Ascending aorta (tissue), 2 donors: ENCODE results near the gene METTL16. TPM values are rescaled to one million over a fixed set of nuclear protein-coding genes. Genes with fewer than 3 reads are reported as not detected.

Source experiments
- DNase-seq, 2 donors: peaks; one replicate each; pipeline ENCODE4 v3.0.0-alpha.2; 2019; ENCODE audit warnings: low spot score in 2 of 2
- H3K27ac ChIP-seq, 2 donors: fragments of 200-600 bp; sonication (generic); one replicate each; pipeline ENCODE4 v1.5.1; 2016 to 2017; ENCODE audit warnings: mild to moderate bottlenecking in 1 of 2
- H3K27me3 ChIP-seq: fragments of 200-600 bp; sonication (generic); one replicate; pipeline ENCODE4 v1.5.1; 2017
- H3K36me3 ChIP-seq, 2 donors: fragments of 200-600 bp; sonication (generic); one replicate each; pipeline ENCODE4 v1.5.1; 2016
- H3K4me1 ChIP-seq, 2 donors: fragments of 200-600 bp; sonication (generic); one replicate each; pipeline ENCODE4 v1.5.1; 2016 to 2017; ENCODE audit warnings: mild to moderate bottlenecking in 1 of 2
- H3K4me3 ChIP-seq, 2 donors: fragments of 200-600 bp; sonication (generic); one replicate each; pipeline ENCODE4 v1.5.1; 2016 to 2017; ENCODE audit warnings: mild to moderate bottlenecking in 1 of 2
- H3K9me3 ChIP-seq, 2 donors: fragments of 200-600 bp; sonication (generic); one replicate each; pipeline ENCODE4 v1.5.1; 2016
- CTCF ChIP-seq, 3 experiments: fragments of 200-600 bp in 2 of 3; fragments of 450-650 bp in 1 of 3; sonication (generic) in 2 of 3; IDR thresholded peaks; one replicate each; pipeline ENCODE4 v1.5.1; 2016 to 2019; ENCODE audit warnings: antibody characterized with exemption in 3 of 3, mild to moderate bottlenecking in 1 of 3, moderate library complexity in 1 of 3
- intact Hi-C: fragments of 100-400 bp; cut with DNase I; formaldehyde crosslinking; loops from one replicate; pipeline ENCODE4 v1.15.1; 2023
- total RNA-seq: library from RNA; depleted of rRNA; stranded (reverse); fragments of >200 nt; gene quantifications from one replicate; pipeline ENCODE4 v1.1.0, GENCODE V29; 2016

METTL16 gene
- total RNA-seq, 1 donor from 2014 or later, result 15.3 TPM

GRCh38 chr17:2435181-2435741, 76.4 kb downstream of the METTL16 start:
- H3K36me3 ChIP-seq, result peaks cover 38 to 44% of the 10 kb centered on the region in 2 donors
- DNase-seq, result no peak
- H3K27me3 ChIP-seq, result no peaks in the 10 kb centered on the region
- no peak overlapping the region for H3K4me3 ChIP-seq
- H3K9me3 ChIP-seq, result no peaks in the 10 kb centered on the region
- no peaks in the 10 kb centered on the region for H3K4me1 ChIP-seq
- TF ChIP-seq CTCF (IDR thresholded peaks at IDR 0.05), result no peak
- H3K27ac ChIP-seq, result no peak overlapping the region
- intact Hi-C loops, result no loop called here

GRCh38 chr17:2433696-2434095, 78.0 kb downstream of the METTL16 start:
- no peaks in the 10 kb centered on the region for H3K4me1 ChIP-seq
- no peak for DNase-seq
- no peak for TF ChIP-seq CTCF (IDR thresholded peaks at IDR 0.05)
- H3K27ac ChIP-seq, result no peak overlapping the region
- no peaks in the 10 kb centered on the region for H3K9me3 ChIP-seq
- intact Hi-C loops, result no loop called here
- H3K36me3 ChIP-seq, result peaks cover 36 to 37% of the 10 kb centered on the region in 2 donors
- no peak overlapping the region for H3K4me3 ChIP-seq
- no peaks in the 10 kb centered on the region for H3K27me3 ChIP-seq

DNA sequence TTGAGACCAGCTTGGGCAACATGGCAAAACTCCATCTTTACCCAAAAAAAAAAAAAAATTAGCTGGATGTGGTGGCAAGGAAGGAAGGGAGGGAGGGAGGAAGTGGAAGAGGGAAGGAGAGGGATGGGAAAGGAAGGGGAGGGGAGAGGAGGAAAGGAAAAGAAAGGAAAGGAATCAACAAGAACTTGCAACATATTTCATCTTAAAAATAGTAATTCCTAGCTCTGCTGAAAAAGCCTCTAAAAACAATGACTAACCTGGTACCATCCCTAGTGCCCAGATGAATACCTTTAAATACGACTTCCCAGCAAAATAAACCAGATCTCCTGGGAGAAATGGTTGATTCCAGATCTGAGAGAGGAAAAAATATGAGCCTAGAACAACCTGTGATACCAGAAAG, 83.8 kb downstream of the METTL16 start:
- H3K4me3 ChIP-seq, result no peak overlapping the region
- H3K36me3 ChIP-seq, result peaks cover 2% of the 10 kb centered on the region in 2 donors
- intact Hi-C loops, result no loop called here
- TF ChIP-seq CTCF (IDR thresholded peaks at IDR 0.05), result no peak
- no peaks in the 10 kb centered on the region for H3K4me1 ChIP-seq
- no peak for DNase-seq
- no peaks in the 10 kb centered on the region for H3K9me3 ChIP-seq
- no peak overlapping the region for H3K27ac ChIP-seq
- no peaks in the 10 kb centered on the region for H3K27me3 ChIP-seq

DNA sequence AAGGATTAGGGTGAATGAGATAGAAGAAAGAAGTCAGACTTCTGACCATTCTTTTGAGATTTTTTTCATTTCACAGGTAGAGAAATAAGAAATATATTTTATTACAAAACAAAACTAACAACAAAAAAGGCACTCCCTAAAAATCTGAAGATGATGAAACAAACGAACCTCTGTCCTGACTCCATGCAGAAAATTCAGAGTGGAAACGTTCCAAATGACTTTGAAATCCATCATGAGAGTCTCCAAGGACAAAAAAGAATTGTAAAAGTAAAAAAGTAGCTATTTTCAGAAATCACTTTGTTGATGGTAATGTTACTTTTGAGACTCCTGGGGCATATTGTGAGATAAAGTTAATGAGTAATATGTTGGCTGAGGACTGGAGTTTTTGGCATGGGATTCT, 84.5 kb downstream of the METTL16 start:
- DNase-seq, result no peak
- no peaks in the 10 kb centered on the region for H3K4me1 ChIP-seq
- intact Hi-C loops, result no loop called here

GRCh38 chr17:2423271-2423670, 88.4 kb downstream of the METTL16 start:
- Histone ChIP-seq H3K27ac (no peak overlapping the region), H3K4me1 (no peaks in the 10 kb centered on the region), H3K9me3 (no peaks in the 10 kb centered on the region), H3K27me3 (no peaks in the 10 kb centered on the region), H3K4me3 (no peak overlapping the region), H3K36me3 (peaks cover 13 to 24% of the 10 kb centered on the region in 2 donors)
- intact Hi-C loops, result no loop called here
- TF ChIP-seq CTCF (IDR thresholded peaks at IDR 0.05), result no peak
- no peak for DNase-seq

More for the DNA sequence above, 84.5 kb downstream of the METTL16 start:
- H3K4me3 ChIP-seq, result no peak overlapping the region
- H3K9me3 ChIP-seq, result no peaks in the 10 kb centered on the region
- H3K36me3 ChIP-seq, result no peaks in the 10 kb centered on the region
- no peaks in the 10 kb centered on the region for H3K27me3 ChIP-seq
- H3K27ac ChIP-seq, result no peak overlapping the region
- no peak for TF ChIP-seq CTCF (IDR thresholded peaks at IDR 0.05)
